ENCODE results near the gene DISP3. TPM values are rescaled to one million over a fixed set of nuclear protein-coding genes. Genes with fewer than 3 reads are reported as not detected.

Gene DISP3
- total RNA-seq, 2 experiments from 2014 or later: 0.97 to 1.7 TPM

DNA sequence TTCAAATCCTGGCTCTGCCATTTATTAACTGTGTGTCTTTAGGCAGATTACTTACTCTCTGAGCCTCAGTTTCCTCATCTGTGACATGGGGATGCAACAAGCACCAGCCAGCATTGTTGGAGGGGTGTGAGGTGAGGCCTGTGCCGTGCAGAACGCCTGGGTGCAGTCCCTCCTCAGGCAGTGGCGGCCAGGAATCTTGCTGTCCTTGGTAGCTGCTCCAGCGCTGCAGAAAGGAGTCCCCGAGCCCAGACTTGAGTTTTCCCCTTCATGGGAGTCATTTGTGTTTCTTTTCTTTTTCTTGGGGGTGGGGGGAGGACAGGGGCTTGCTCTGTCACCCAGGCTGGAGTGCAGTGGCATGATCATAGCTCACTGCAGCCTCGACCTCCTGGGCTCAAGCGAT is 46.6 kb downstream of the DISP3 start:
- no TSS peak for BruUV-seq (replicated peaks)
- TF ChIP-seq, protein P1, sequence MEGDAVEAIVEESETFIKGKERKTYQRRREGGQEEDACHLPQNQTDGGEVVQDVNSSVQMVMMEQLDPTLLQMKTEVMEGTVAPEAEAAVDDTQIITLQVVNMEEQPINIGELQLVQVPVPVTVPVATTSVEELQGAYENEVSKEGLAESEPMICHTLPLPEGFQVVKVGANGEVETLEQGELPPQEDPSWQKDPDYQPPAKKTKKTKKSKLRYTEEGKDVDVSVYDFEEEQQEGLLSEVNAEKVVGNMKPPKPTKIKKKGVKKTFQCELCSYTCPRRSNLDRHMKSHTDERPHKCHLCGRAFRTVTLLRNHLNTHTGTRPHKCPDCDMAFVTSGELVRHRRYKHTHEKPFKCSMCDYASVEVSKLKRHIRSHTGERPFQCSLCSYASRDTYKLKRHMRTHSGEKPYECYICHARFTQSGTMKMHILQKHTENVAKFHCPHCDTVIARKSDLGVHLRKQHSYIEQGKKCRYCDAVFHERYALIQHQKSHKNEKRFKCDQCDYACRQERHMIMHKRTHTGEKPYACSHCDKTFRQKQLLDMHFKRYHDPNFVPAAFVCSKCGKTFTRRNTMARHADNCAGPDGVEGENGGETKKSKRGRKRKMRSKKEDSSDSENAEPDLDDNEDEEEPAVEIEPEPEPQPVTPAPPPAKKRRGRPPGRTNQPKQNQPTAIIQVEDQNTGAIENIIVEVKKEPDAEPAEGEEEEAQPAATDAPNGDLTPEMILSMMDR (conservative IDR thresholded peaks at IDR 0.05; ENCODE audit: low read length): no peak
- TF ChIP-seq EZH2phosphoT487 (IDR thresholded peaks at IDR 0.05; ENCODE audit: borderline replicate concordance, low read depth, low read length): no peak
- CTCF ChIA-PET (ENCODE audit: unreplicated experiment): interaction anchor here (0.6 kb wide), 1 partner anchor 216 kb away, joined by 3 read pairs; no protein-coding TSS in a partner anchor
- H3K9me3 ChIP-seq (ENCODE audit: low read length): no peaks in the 10 kb centered on the region
- no peaks in the 10 kb centered on the region for H4K20me1 ChIP-seq (ENCODE audit: insufficient read depth, low read length)
- intact Hi-C loops (cut with micrococcal nuclease; ENCODE audit: unreplicated experiment): no loop called here
- no peak overlapping the region for H3K27ac ChIP-seq (ENCODE audit: low read depth, low read length, poor library complexity, severe bottlenecking)
- H3K4me2 ChIP-seq (ENCODE audit: low read length): no peak overlapping the region
- H3K79me2 ChIP-seq (ENCODE audit: insufficient read depth, low read depth, low read length): no peaks in the 10 kb centered on the region
- H3K4me1 ChIP-seq (ENCODE audit: insufficient read depth, low read length, poor library complexity, severe bottlenecking): no peaks in the 10 kb centered on the region
- H2AFZ ChIP-seq (ENCODE audit: low read length): no peak overlapping the region
- DNase-seq (ENCODE audit: low spot score): no peak
- H3K4me3 ChIP-seq (ENCODE audit: low read depth, low read length, poor library complexity, severe bottlenecking): no peak overlapping the region
- H3K36me3 ChIP-seq (ENCODE audit: insufficient read depth, low read length): no peaks in the 10 kb centered on the region
- POLR2A ChIA-PET: no interaction called here
- H3K9me2 ChIP-seq (ENCODE audit: insufficient read depth, low read length): no peaks in the 10 kb centered on the region

DNA sequence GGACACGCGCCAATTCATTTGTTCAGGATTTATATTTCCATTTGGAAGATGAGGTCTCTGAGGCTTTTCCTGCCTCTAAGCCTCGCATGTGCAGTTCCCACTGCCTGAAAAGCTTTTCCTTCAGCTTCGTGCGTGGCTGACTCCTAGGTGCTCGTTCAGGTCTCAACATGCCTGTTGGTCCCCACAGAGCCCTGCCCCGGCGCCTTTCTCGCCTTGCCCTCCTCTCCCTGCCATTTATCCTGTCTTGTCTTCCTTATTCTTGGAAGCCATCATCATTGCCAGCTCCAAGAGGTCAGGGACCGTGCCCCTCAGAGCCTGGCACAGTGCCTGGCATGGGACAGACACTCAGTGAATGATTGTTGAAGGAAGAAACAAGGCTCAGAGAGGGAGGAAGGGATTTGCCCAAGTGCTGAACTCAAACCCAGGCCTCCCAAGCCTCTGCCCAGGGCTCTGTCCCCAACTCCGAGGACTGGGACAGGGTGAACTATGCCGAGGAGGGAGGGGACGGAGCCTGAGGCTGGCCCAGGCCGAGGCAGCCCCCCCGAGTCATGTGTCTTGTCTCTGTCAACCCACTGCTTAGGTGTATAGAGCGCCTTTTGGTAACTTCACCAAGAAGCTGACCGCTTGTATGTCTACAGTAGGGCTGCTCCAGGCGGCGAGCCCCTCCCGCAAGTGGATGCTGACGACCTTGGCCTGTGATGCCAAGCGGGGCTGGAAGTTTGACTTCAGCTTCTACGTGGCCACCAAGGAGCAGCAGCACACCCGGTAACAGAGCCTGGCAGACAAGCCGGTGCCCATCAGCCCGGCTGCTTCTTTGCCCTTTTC is 47.3 kb downstream of the DISP3 start:
- H3K9me3 ChIP-seq (ENCODE audit: low read length): no peaks in the 10 kb centered on the region
- ChIA-PET CTCF (ENCODE audit: unreplicated experiment) (no interaction called here), POLR2A (no interaction called here)
- no peaks in the 10 kb centered on the region for H3K9me2 ChIP-seq (ENCODE audit: insufficient read depth, low read length)
- no peak overlapping the region for H3K4me3 ChIP-seq (ENCODE audit: low read depth, low read length, poor library complexity, severe bottlenecking)
- no peaks in the 10 kb centered on the region for H4K20me1 ChIP-seq (ENCODE audit: insufficient read depth, low read length)
- no peak for DNase-seq (ENCODE audit: low spot score)
- H3K4me2 ChIP-seq (ENCODE audit: low read length): no peak overlapping the region
- no peaks in the 10 kb centered on the region for H3K4me1 ChIP-seq (ENCODE audit: insufficient read depth, low read length, poor library complexity, severe bottlenecking)
- intact Hi-C loops (cut with micrococcal nuclease; ENCODE audit: unreplicated experiment): no loop called here
- H3K36me3 ChIP-seq (ENCODE audit: insufficient read depth, low read length): no peaks in the 10 kb centered on the region
- TF ChIP-seq, protein P1 (conservative IDR thresholded peaks at IDR 0.05; ENCODE audit: low read length): no peak
- no peak for TF ChIP-seq EZH2phosphoT487 (IDR thresholded peaks at IDR 0.05; ENCODE audit: borderline replicate concordance, low read depth, low read length)
- BruUV-seq (replicated peaks): no TSS peak
- no peak overlapping the region for H2AFZ ChIP-seq (ENCODE audit: low read length)
- no peaks in the 10 kb centered on the region for H3K79me2 ChIP-seq (ENCODE audit: insufficient read depth, low read depth, low read length)
- no peak overlapping the region for H3K27ac ChIP-seq (ENCODE audit: low read depth, low read length, poor library complexity, severe bottlenecking)
